WTC11 (cell line): Measurements from ENCODE around the gene NCMAP. TPM values are rescaled to one million over a fixed set of nuclear protein-coding genes. Genes with fewer than 3 reads are reported as not detected.

Source experiments
- ATAC-seq: fragments of 200-7000 bp; cut with Tn5 transposase; 2 replicates; pipeline ENCODE4 v1.10.0; 2021; ENCODE audit warnings: mild to moderate bottlenecking, moderate library complexity
- CTCF ChIA-PET: fragments of 300-600 bp; sonication (Branson Sonifier 250); formaldehyde crosslinking; loops from one replicate; lab custom pipeline; 2021; ENCODE audit warnings: antibody characterized with exemption; lab: Charles Lee
- POLR2A ChIA-PET: fragments of 350-600 bp; sonication (Branson Sonifier 250); formaldehyde crosslinking; loops from one replicate; lab custom pipeline; 2021; ENCODE audit warnings: antibody characterized with exemption; lab: Charles Lee
- DNase-seq: peaks from one replicate; pipeline ENCODE4 v3.0.0; 2021; ENCODE audit warnings: low spot score
- H3K27ac Mint-ChIP-seq: 2 replicates; pipeline ENCODE4 v1.8.0; 2021; ENCODE audit warnings: mixed read lengths
- H3K27me3 Mint-ChIP-seq: 2 replicates; pipeline ENCODE4 v1.8.0; 2021; ENCODE audit warnings: low read depth, mild to moderate bottlenecking, moderate library complexity, mixed read lengths
- H3K36me3 Mint-ChIP-seq: 2 replicates; pipeline ENCODE4 v1.8.0; 2021; ENCODE audit warnings: mixed read lengths
- H3K4me1 Mint-ChIP-seq: 2 replicates; pipeline ENCODE4 v1.8.0; 2022; ENCODE audit warnings: mixed read lengths
- H3K4me3 Mint-ChIP-seq: 2 replicates; pipeline ENCODE4 v1.8.0; 2021; ENCODE audit warnings: mild to moderate bottlenecking, moderate library complexity, mixed read lengths
- H3K9me3 Mint-ChIP-seq: 2 replicates; pipeline ENCODE4 v1.8.0; 2021; ENCODE audit warnings: mixed read lengths
- ELF4 ChIP-seq: sonication (generic); formaldehyde crosslinking; IDR thresholded peaks from 2 replicates; pipeline ENCODE4 v1.8.1; 2022; ENCODE audit warnings: low read depth, mild to moderate bottlenecking, moderate library complexity, missing genetic modification reagents
- ETV6 ChIP-seq: sonication (generic); formaldehyde crosslinking; IDR thresholded peaks from 2 replicates; pipeline ENCODE4 v1.8.1; 2022; ENCODE audit warnings: mild to moderate bottlenecking, missing genetic modification reagents
- FOXJ3 ChIP-seq: sonication (generic); formaldehyde crosslinking; IDR thresholded peaks from 2 replicates; pipeline ENCODE4 v1.9.0; 2021; ENCODE audit warnings: missing genetic modification reagents, mild to moderate bottlenecking, borderline replicate concordance
- FOXP1 ChIP-seq: sonication (generic); formaldehyde crosslinking; IDR thresholded peaks from 2 replicates; pipeline ENCODE4 v1.8.0; 2022; ENCODE audit warnings: missing genetic modification reagents, mild to moderate bottlenecking, moderate library complexity, borderline replicate concordance
- GABPB1 ChIP-seq: sonication (generic); formaldehyde crosslinking; IDR thresholded peaks from 2 replicates; pipeline ENCODE4 v1.8.1; 2023; ENCODE audit warnings: mild to moderate bottlenecking, missing genetic modification reagents
- KAT7 ChIP-seq: sonication (generic); formaldehyde crosslinking; IDR thresholded peaks from 2 replicates; pipeline ENCODE4 v1.8.1; 2023; ENCODE audit warnings: missing genetic modification reagents, mild to moderate bottlenecking, borderline replicate concordance
- SMAD4 ChIP-seq: sonication (generic); formaldehyde crosslinking; IDR thresholded peaks from 2 replicates; pipeline ENCODE4 v1.8.0; 2022; ENCODE audit warnings: mild to moderate bottlenecking, missing genetic modification reagents
- TP53 ChIP-seq: sonication (generic); formaldehyde crosslinking; IDR thresholded peaks from 2 replicates; pipeline ENCODE4 v1.8.1; 2023; ENCODE audit warnings: mild to moderate bottlenecking, missing genetic modification reagents
- ZNF219 ChIP-seq: sonication (generic); formaldehyde crosslinking; IDR thresholded peaks from 2 replicates; pipeline ENCODE4 v1.8.0; 2023; ENCODE audit warnings: missing genetic modification reagents, mild to moderate bottlenecking, borderline replicate concordance
- ZNF232 ChIP-seq: sonication (generic); formaldehyde crosslinking; IDR thresholded peaks from 2 replicates; pipeline ENCODE4 v1.8.0; 2022; ENCODE audit warnings: mild to moderate bottlenecking, missing genetic modification reagents
- total RNA-seq: library from RNA; stranded (reverse); gene quantifications from 3 replicates; pipeline ENCODE4 v1.2.3, GENCODE V29; 2021
- TF ChIP-seq, protein P1 (sequence below): fragments of 200-600 bp; IDR thresholded peaks from 2 replicates; pipeline ENCODE4 v1.8.0; 2022; ENCODE audit warnings: antibody characterized with exemption
- TF ChIP-seq, protein P2 (sequence below): sonication (generic); formaldehyde crosslinking; IDR thresholded peaks from 2 replicates; pipeline ENCODE4 v1.8.1; 2022; ENCODE audit warnings: mild to moderate bottlenecking, moderate library complexity, missing genetic modification reagents
- TF ChIP-seq, protein P3 (sequence below): sonication (generic); formaldehyde crosslinking; IDR thresholded peaks from 2 replicates; pipeline ENCODE4 v1.8.1; 2022; ENCODE audit warnings: low read depth, mild to moderate bottlenecking, moderate library complexity, missing genetic modification reagents, borderline replicate concordance
- TF ChIP-seq, protein P4 (sequence below): sonication (generic); formaldehyde crosslinking; conservative IDR thresholded peaks from 2 replicates; pipeline ENCODE4 v1.8.1; 2022; ENCODE audit warnings: mild to moderate bottlenecking, missing genetic modification reagents
- TF ChIP-seq, protein P5 (sequence below): sonication (generic); formaldehyde crosslinking; IDR thresholded peaks from 2 replicates; pipeline ENCODE4 v1.8.0; 2023; ENCODE audit warnings: missing genetic modification reagents, mild to moderate bottlenecking, borderline replicate concordance
- TF ChIP-seq, protein P6 (sequence below): sonication (generic); formaldehyde crosslinking; IDR thresholded peaks from 2 replicates; pipeline ENCODE4 v1.8.1; 2022; ENCODE audit warnings: mild to moderate bottlenecking, missing genetic modification reagents, moderate library complexity, borderline replicate concordance

NCMAP gene
- total RNA-seq, 1 experiment from 2014 or later: 0.26 TPM

DNA sequence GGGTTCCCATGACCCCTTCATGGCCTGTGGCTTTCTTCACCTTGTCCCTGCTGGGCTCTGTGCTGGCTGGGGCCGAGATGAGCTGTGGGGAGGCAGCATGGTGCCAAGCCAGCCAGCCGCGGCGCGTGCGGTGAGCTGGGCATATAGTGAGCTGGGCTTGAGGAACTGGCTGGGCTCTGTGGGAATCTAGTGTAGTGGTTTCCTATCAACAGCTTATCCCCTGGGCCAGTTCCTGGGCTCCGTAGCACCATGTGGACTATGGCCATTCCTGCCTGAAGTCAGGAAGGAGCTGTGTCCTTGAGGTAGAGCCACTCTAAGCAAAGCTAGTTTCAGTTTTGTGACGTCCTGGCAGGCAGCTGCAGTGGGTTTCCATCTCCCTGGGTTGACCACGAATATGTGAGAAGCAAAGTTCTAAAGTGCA, 1.8 kb downstream of the NCMAP start:
- H3K27me3 Mint-ChIP-seq: peaks cover 37% of the 10 kb centered on the region
- H3K36me3 Mint-ChIP-seq: no peaks in the 10 kb centered on the region
- H3K4me3 Mint-ChIP-seq: no peak overlapping the region
- H3K27ac Mint-ChIP-seq: no peak overlapping the region
- ChIA-PET CTCF (interaction anchor here (1.1 to 5.4 kb wide), 5 partner anchors 12 to 407 kb away, joined by 3 to 34 read pairs (median 4); partner anchors contain the start of gene NIPAL3), POLR2A (no interaction called here)
- H3K4me1 Mint-ChIP-seq: peaks cover 21% of the 10 kb centered on the region
- ATAC-seq (no peak), DNase-seq (no peak)
- H3K9me3 Mint-ChIP-seq: no peaks in the 10 kb centered on the region
- TF ChIP-seq KAT7 (CRISPR knock-in tag): no peak
- no peak for TF ChIP-seq FOXJ3 (CRISPR knock-in tag)
- TF ChIP-seq, protein P1, sequence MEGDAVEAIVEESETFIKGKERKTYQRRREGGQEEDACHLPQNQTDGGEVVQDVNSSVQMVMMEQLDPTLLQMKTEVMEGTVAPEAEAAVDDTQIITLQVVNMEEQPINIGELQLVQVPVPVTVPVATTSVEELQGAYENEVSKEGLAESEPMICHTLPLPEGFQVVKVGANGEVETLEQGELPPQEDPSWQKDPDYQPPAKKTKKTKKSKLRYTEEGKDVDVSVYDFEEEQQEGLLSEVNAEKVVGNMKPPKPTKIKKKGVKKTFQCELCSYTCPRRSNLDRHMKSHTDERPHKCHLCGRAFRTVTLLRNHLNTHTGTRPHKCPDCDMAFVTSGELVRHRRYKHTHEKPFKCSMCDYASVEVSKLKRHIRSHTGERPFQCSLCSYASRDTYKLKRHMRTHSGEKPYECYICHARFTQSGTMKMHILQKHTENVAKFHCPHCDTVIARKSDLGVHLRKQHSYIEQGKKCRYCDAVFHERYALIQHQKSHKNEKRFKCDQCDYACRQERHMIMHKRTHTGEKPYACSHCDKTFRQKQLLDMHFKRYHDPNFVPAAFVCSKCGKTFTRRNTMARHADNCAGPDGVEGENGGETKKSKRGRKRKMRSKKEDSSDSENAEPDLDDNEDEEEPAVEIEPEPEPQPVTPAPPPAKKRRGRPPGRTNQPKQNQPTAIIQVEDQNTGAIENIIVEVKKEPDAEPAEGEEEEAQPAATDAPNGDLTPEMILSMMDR: no peak
- no peak for TF ChIP-seq ETV6 (CRISPR knock-in tag)
- TF ChIP-seq, protein P2, sequence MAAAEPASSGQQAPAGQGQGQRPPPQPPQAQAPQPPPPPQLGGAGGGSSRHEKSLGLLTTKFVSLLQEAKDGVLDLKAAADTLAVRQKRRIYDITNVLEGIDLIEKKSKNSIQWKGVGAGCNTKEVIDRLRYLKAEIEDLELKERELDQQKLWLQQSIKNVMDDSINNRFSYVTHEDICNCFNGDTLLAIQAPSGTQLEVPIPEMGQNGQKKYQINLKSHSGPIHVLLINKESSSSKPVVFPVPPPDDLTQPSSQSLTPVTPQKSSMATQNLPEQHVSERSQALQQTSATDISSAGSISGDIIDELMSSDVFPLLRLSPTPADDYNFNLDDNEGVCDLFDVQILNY (CRISPR knock-in tag): no peak
- TF ChIP-seq, protein P3, sequence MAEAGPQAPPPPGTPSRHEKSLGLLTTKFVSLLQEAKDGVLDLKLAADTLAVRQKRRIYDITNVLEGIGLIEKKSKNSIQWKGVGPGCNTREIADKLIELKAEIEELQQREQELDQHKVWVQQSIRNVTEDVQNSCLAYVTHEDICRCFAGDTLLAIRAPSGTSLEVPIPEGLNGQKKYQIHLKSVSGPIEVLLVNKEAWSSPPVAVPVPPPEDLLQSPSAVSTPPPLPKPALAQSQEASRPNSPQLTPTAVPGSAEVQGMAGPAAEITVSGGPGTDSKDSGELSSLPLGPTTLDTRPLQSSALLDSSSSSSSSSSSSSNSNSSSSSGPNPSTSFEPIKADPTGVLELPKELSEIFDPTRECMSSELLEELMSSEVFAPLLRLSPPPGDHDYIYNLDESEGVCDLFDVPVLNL (CRISPR knock-in tag): no peak
- TF ChIP-seq TP53 (CRISPR knock-in tag): no peak
- TF ChIP-seq ZNF219 (CRISPR knock-in tag): no peak
- no peak for TF ChIP-seq ZNF232 (CRISPR knock-in tag)
- no peak for TF ChIP-seq ELF4
- TF ChIP-seq, protein P4, sequence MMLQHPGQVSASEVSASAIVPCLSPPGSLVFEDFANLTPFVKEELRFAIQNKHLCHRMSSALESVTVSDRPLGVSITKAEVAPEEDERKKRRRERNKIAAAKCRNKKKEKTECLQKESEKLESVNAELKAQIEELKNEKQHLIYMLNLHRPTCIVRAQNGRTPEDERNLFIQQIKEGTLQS (CRISPR knock-in tag): no peak
- TF ChIP-seq FOXP1 (CRISPR knock-in tag): no peak
- TF ChIP-seq, protein P5, sequence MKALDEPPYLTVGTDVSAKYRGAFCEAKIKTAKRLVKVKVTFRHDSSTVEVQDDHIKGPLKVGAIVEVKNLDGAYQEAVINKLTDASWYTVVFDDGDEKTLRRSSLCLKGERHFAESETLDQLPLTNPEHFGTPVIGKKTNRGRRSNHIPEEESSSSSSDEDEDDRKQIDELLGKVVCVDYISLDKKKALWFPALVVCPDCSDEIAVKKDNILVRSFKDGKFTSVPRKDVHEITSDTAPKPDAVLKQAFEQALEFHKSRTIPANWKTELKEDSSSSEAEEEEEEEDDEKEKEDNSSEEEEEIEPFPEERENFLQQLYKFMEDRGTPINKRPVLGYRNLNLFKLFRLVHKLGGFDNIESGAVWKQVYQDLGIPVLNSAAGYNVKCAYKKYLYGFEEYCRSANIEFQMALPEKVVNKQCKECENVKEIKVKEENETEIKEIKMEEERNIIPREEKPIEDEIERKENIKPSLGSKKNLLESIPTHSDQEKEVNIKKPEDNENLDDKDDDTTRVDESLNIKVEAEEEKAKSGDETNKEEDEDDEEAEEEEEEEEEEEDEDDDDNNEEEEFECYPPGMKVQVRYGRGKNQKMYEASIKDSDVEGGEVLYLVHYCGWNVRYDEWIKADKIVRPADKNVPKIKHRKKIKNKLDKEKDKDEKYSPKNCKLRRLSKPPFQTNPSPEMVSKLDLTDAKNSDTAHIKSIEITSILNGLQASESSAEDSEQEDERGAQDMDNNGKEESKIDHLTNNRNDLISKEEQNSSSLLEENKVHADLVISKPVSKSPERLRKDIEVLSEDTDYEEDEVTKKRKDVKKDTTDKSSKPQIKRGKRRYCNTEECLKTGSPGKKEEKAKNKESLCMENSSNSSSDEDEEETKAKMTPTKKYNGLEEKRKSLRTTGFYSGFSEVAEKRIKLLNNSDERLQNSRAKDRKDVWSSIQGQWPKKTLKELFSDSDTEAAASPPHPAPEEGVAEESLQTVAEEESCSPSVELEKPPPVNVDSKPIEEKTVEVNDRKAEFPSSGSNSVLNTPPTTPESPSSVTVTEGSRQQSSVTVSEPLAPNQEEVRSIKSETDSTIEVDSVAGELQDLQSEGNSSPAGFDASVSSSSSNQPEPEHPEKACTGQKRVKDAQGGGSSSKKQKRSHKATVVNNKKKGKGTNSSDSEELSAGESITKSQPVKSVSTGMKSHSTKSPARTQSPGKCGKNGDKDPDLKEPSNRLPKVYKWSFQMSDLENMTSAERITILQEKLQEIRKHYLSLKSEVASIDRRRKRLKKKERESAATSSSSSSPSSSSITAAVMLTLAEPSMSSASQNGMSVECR: no peak
- no peak for TF ChIP-seq GABPB1
- TF ChIP-seq, protein P6, sequence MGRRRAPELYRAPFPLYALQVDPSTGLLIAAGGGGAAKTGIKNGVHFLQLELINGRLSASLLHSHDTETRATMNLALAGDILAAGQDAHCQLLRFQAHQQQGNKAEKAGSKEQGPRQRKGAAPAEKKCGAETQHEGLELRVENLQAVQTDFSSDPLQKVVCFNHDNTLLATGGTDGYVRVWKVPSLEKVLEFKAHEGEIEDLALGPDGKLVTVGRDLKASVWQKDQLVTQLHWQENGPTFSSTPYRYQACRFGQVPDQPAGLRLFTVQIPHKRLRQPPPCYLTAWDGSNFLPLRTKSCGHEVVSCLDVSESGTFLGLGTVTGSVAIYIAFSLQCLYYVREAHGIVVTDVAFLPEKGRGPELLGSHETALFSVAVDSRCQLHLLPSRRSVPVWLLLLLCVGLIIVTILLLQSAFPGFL (CRISPR knock-in tag): no peak

DNA sequence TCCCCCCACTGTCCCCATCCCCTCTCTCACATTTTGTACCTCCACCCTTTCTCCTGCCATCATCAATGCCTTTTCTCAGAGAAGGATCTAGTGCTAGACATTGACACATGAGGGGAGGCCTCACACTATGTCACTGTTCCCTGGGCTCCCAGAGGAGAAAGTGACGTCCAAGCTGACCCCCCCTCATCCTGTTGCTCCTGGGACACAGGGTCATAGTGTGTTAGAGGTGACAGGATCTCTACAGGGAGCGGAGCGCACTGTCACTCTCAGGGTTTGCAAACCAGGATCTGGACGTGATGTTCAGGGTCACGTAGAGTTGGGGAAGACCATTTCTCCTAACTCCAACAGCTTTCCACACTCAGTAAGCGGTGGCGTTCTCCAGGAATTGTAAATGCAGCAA, 2.6 kb downstream of the NCMAP start:
- ChIA-PET CTCF (interaction anchor here (1.1 to 5.4 kb wide), 5 partner anchors 12 to 408 kb away, joined by 3 to 34 read pairs (median 4); partner anchors contain the start of gene NIPAL3), POLR2A (no interaction called here)
- Mint-ChIP-seq H3K36me3 (no peaks in the 10 kb centered on the region), H3K9me3 (no peaks in the 10 kb centered on the region), H3K27ac (no peak overlapping the region), H3K4me1 (peaks cover 23% of the 10 kb centered on the region), H3K27me3 (peaks cover 37% of the 10 kb centered on the region), H3K4me3 (no peak overlapping the region)
- ATAC-seq: no peak
- DNase-seq: no peak
- TF ChIP-seq SMAD4 (CRISPR knock-in tag): no peak
